ENCODE data around the gene KMT2C. TPM values are rescaled to one million over a fixed set of nuclear protein-coding genes. Genes with fewer than 3 reads are reported as not detected.
"Not testable (repeated sequence)": the region's sequence is repeated elsewhere in the genome, so short reads cannot be mapped to it uniquely, and the experiment has no call there.

KMT2C gene
- total RNA-seq, 1 donor from 2014 or later: 68.4 TPM

DNA sequence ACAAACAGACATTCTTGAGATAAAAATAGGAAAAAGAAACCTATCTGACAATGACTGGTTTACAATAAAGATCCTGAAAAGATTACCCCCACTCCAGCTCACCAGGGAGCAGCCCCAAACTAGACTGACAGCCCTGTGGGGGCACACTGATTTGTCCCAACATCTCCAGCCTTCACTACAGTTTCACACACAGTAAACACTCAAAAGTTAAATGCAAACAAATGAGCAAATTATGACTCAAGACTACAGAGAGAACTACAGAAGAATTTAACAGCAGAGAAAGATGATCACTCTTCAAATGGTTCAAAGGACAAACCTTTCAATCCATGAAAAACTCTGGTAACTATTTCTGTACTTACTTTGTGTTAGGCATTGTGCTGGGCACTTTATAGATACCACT is 176.2 kb downstream of the KMT2C start:
- H3K4me3 Mint-ChIP-seq; intact Hi-C loops (cut with micrococcal nuclease); H3K4me1 Mint-ChIP-seq; DNase-seq; H3K9me3 Mint-ChIP-seq; H3K27ac Mint-ChIP-seq; H3K27me3 Mint-ChIP-seq: not testable (repeated sequence)
- H3K36me3 Mint-ChIP-seq (ENCODE audit: low read depth): peaks cover 28% of the 10 kb centered on the region

DNA sequence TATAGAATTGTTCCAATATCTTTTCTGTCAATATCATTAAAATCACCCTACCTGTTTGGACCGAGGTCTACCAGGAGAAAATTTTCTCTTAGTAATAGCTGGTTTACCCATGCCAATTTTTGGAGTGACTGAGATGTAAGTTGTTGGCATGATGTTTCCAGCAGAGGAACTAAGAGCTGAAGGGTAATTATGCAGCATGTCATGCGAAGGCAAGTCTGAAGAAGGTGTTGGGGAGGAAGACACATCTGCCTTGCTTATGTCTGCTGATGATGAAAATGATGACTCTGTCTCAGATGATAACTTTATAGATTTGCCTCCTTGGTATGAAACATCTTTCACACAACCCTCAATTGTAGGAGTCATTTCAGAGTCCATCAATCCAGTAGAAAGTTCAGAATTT is 188.0 kb downstream of the KMT2C start:
- H3K4me1 Mint-ChIP-seq; H3K27me3 Mint-ChIP-seq; intact Hi-C loops (cut with micrococcal nuclease); H3K27ac Mint-ChIP-seq; H3K9me3 Mint-ChIP-seq; H3K4me3 Mint-ChIP-seq; DNase-seq: not testable (repeated sequence)
- peaks cover 42% of the 10 kb centered on the region for H3K36me3 Mint-ChIP-seq (ENCODE audit: low read depth)

DNA sequence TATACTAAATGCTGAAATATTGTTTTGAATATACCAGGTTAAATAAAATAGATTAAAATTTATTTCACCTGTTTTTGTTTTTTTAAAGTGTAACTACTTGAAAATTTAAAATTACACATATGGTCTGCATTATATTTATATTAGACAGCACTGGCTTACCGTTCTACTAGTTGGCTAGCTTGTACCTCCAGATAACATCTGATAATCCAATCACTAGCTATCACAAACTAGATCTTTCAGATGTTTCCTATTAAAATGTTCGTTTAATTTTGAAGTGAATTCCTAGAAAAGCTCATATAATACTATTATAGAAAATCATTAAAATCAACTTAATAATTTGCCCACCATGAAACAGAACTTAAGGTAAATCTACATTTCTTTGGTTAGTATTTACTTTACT is 190.4 kb downstream of the KMT2C start:
- H3K27ac Mint-ChIP-seq; H3K4me1 Mint-ChIP-seq; H3K27me3 Mint-ChIP-seq; intact Hi-C loops (cut with micrococcal nuclease); H3K4me3 Mint-ChIP-seq; DNase-seq; H3K9me3 Mint-ChIP-seq: not testable (repeated sequence)
- peaks cover 27% of the 10 kb centered on the region for H3K36me3 Mint-ChIP-seq (ENCODE audit: low read depth)

DNA sequence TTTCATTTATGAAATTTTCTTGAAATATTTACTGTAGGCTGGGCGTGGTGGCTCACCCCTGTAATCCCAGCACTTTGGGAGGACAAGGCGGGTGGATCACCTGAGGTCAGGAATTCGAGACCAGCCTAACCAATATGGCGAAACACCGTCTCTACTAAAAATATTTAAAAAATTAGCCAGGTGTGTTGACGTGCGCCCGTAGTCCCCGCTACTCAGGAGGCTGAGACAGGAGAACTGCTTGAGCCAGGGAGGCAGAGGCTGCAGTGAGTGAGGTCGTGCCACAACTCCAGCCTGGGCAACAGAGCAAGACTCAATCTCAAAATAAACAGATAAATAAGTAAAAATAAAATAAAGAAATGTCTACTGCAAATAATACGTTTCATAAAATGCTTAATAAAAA is 192.3 kb downstream of the KMT2C start:
- not testable (repeated sequence) for H3K27ac Mint-ChIP-seq
- intact Hi-C loops (cut with micrococcal nuclease): loop anchor here (5.0 kb wide), 1 partner anchor 429 kb away; no protein-coding TSS in a partner anchor

DNA sequence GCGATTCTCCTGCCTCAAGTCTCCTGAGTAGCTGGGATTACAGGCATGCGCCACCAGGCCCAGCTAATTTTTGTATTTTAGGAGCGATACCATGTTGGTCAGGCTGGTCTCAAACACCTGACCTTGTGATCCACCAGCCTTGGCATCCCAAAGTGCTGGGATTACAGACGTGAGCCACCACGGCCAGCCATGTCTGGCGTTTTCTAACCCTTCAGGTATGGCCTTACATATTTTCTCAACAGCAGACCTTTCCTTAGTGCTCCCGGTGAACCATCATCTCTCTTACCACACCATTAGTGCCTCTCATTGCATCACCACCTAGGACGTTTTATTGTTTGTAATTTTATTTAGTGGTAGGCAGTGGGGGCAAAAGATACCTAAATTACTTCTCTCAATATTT is 194.5 kb downstream of the KMT2C start:
- intact Hi-C loops (cut with micrococcal nuclease): loop anchor here (5.0 kb wide), 1 partner anchor 431 kb away; no protein-coding TSS in a partner anchor
- not testable (repeated sequence) for H3K27me3 Mint-ChIP-seq, DNase-seq, H3K4me3 Mint-ChIP-seq, H3K9me3 Mint-ChIP-seq, H3K27ac Mint-ChIP-seq, H3K4me1 Mint-ChIP-seq
- H3K36me3 Mint-ChIP-seq (ENCODE audit: low read depth): peaks cover 12% of the 10 kb centered on the region

More for the DNA sequence above, 192.3 kb downstream of the KMT2C start:
- not testable (repeated sequence) for H3K4me1 Mint-ChIP-seq, H3K27me3 Mint-ChIP-seq, H3K9me3 Mint-ChIP-seq, DNase-seq, H3K4me3 Mint-ChIP-seq
- peaks cover 17% of the 10 kb centered on the region for H3K36me3 Mint-ChIP-seq (ENCODE audit: low read depth)

DNA sequence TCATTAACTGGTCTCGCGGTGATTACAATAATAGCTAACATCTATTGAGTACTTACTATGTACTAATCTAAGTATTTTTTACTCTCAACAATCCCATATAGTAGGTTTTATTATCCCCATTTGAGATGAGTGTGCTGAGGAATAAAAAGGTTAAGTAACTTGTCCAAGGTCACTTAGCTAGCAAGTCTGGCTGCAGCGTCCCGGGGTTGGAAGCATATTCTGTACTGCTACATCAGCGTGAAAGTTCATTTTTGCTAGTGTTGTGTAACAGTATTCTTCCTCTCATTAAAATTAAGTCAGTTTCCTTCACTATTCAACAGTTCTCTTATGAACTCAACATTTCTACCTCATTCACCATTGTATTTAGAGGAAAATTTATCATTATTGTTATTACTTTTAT is 199.5 kb downstream of the KMT2C start:
- H3K4me1 Mint-ChIP-seq, H3K27me3 Mint-ChIP-seq: not testable (repeated sequence)
- peaks cover 22% of the 10 kb centered on the region for H3K36me3 Mint-ChIP-seq (ENCODE audit: low read depth)

DNA sequence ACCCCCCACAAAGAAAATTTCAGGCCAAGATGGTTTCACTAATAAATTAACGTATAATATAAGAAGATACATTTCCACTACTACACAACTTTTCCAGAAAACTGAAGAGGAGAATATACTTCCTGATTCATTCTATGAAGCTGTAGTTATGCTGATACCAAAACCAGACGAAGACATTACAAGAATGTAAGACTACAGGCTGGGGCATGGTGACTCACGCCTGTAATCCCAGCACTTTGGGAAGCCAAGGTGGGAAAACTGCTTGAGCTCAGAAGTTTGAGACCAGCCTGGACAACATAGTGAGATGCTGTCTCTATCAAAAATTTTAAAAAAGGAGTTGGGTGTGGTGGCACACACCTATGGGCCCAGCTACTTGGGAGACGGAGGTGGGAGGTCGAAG is 201.4 kb downstream of the KMT2C start:
- H3K36me3 Mint-ChIP-seq (ENCODE audit: low read depth): peaks cover 24% of the 10 kb centered on the region
- H3K4me3 Mint-ChIP-seq; H3K27me3 Mint-ChIP-seq; H3K9me3 Mint-ChIP-seq; H3K27ac Mint-ChIP-seq; H3K4me1 Mint-ChIP-seq; DNase-seq; intact Hi-C loops (cut with micrococcal nuclease): not testable (repeated sequence)

More for the DNA sequence above, 199.5 kb downstream of the KMT2C start:
- DNase-seq; intact Hi-C loops (cut with micrococcal nuclease); H3K27ac Mint-ChIP-seq; H3K9me3 Mint-ChIP-seq; H3K4me3 Mint-ChIP-seq: not testable (repeated sequence)

DNA sequence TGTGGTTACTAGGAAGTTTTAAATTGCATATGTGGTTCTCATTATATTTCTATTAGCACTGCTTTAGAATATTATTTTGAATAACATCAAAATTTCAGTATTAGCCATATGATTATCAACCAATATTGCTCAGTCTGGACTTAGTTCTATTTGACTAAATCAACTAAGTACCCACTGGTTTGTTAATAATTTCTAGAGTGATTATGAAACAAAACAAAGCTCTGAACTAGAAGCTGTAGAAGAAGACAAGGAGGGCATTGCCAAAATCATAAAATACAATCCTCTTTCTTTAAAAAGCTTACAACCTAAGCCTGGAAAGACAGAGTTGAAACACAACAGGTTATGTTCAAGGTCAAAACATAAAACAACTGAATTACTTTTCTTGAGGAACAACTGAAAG is 204.7 kb downstream of the KMT2C start:
- Mint-ChIP-seq H3K4me1 (no peaks in the 10 kb centered on the region), H3K36me3 (ENCODE audit: low read depth) (peaks cover 25% of the 10 kb centered on the region), H3K27me3 (no peaks in the 10 kb centered on the region), H3K27ac (no peak overlapping the region), H3K4me3 (no peak overlapping the region), H3K9me3 (no peaks in the 10 kb centered on the region)
- intact Hi-C loops (cut with micrococcal nuclease): no loop called here
- no peak for DNase-seq

DNA sequence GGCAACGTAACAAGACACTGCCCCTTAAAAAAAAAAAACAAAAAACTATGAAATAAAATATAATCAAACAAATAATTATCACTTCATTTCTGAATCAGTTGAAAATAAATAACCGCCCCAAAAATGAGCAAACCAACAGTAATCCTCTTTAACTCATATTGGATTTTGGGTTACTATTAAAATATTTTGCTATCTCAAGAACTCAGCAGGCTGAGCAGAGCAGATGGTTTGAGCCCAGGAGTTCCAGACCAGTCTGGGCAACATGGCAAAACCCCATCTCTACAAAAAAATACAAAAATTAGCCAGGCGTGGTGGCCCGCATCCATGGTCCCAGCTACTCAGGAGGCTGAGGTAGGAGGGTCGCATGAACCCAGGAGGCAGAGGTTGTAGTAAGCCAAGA is 216.2 kb downstream of the KMT2C start:
- H3K9me3 Mint-ChIP-seq; DNase-seq; H3K4me3 Mint-ChIP-seq; intact Hi-C loops (cut with micrococcal nuclease); H3K27ac Mint-ChIP-seq; H3K27me3 Mint-ChIP-seq; H3K4me1 Mint-ChIP-seq: not testable (repeated sequence)
- H3K36me3 Mint-ChIP-seq (ENCODE audit: low read depth): peaks cover 29% of the 10 kb centered on the region

DNA sequence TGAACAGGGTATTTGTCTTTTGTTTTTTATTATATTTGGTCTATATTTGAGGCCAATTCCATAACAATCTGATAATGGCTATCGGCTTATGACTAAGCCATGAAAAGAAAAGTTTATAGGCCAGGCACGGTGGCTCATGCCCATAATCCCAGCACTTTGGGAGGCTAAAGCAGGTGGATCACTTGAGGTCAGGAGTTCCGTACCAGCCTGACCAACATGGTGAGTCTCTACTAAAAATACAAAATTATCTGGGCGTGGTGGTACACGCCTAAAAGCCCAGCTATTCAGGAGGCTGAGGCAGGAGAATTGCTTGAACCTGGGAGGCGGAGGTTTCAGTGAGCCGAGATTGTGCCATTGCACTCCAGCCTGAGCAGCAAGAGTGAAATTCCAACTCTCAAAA is 227.0 kb downstream of the KMT2C start:
- H3K9me3 Mint-ChIP-seq; H3K27me3 Mint-ChIP-seq; DNase-seq; H3K4me3 Mint-ChIP-seq; H3K4me1 Mint-ChIP-seq; intact Hi-C loops (cut with micrococcal nuclease); H3K27ac Mint-ChIP-seq: not testable (repeated sequence)
- peaks cover 24% of the 10 kb centered on the region for H3K36me3 Mint-ChIP-seq (ENCODE audit: low read depth)

DNA sequence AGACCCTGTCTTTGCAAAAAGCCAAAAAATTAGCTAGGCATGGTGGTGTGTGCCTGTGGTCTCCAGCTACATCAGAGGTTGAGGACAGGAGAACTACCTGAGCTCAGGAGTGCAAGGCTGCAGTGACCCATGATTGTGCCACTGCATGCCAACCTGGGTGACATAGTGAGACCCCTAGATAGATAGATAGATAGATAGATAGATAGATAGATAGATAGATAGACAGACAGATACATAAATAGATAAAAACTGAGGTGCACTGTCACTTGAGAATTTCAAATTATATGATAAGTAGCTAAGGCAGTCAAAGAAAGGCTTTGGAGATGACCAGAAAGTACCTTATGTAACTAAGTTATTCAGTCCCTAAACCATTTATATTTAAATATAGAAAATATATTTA is 231.4 kb downstream of the KMT2C start:
- intact Hi-C loops (cut with micrococcal nuclease): not testable (repeated sequence)

DNA sequence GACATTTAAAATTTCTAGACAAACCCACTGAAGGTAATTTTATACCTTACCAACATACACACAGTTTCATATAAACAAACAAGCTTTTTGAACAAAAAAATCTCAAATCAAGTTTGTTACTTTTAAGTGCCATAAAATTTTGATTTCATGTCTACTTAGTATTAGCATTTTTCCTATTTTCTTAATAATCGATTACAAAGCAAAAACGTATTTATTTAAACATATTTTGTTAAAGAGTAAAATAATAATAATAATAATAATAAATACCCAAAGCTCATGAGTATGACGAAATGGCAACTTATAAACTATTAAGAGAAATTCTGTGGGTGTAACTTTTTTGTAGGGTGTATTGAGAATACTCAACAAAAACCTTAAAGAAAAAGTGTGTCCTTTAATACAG is 232.7 kb downstream of the KMT2C start:
- no peaks in the 10 kb centered on the region for H3K9me3 Mint-ChIP-seq
- H3K4me3 Mint-ChIP-seq: no peak overlapping the region
- H3K36me3 Mint-ChIP-seq (ENCODE audit: low read depth): peaks cover 24% of the 10 kb centered on the region
- no peaks in the 10 kb centered on the region for H3K4me1 Mint-ChIP-seq
- H3K27ac Mint-ChIP-seq: no peak overlapping the region
- intact Hi-C loops (cut with micrococcal nuclease): no loop called here
- H3K27me3 Mint-ChIP-seq: no peaks in the 10 kb centered on the region
- DNase-seq: no peak

More for the DNA sequence above, 231.4 kb downstream of the KMT2C start:
- not testable (repeated sequence) for H3K27ac Mint-ChIP-seq, H3K9me3 Mint-ChIP-seq, H3K4me3 Mint-ChIP-seq, DNase-seq, H3K4me1 Mint-ChIP-seq, H3K27me3 Mint-ChIP-seq
- peaks cover 16% of the 10 kb centered on the region for H3K36me3 Mint-ChIP-seq (ENCODE audit: low read depth)

DNA sequence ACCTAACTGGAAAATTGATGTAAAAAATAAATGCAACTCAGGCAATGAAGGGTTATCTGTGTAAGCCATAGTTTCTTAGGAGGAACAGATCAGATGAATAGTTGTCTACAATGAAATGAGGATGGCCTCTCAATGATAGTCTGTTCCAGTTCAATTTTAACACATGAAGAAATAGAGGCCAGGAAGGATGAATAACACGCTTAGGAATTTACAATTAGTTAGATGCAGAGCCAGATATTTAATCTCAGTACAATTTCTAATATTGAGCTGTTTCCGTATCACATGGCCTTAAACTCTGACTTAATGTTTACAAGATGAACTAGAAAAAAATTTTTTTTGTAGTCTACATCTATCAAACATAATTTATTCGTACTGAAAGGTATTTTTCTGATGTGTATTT is 233.7 kb downstream of the KMT2C start:
- Mint-ChIP-seq H3K27ac (no peak overlapping the region), H3K4me1 (no peaks in the 10 kb centered on the region), H3K36me3 (ENCODE audit: low read depth) (peaks cover 30% of the 10 kb centered on the region), H3K9me3 (no peaks in the 10 kb centered on the region), H3K27me3 (no peaks in the 10 kb centered on the region), H3K4me3 (no peak overlapping the region)
- intact Hi-C loops (cut with micrococcal nuclease): no loop called here
- no peak for DNase-seq

DNA sequence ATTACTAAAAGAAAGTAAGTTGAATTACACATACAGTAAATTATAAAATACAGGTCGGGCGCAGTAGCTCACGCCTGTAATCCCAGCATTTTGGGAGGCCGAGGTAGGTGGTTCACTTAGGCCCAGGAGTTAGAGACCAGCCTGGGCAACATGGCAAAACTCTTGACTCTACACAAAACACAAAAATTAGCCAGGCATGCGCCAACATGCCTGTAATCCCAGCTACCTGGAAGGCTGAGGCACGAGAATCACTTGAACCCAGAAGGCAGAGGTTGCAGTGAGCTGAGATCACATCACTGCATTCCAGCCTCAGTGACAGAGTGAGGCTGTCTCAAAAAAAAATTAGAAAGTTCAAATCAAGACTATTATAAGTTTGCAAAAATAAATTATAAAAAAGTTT is 235.4 kb downstream of the KMT2C start:
- Mint-ChIP-seq H3K4me3 (no peak overlapping the region), H3K27ac (no peak overlapping the region)

DNA sequence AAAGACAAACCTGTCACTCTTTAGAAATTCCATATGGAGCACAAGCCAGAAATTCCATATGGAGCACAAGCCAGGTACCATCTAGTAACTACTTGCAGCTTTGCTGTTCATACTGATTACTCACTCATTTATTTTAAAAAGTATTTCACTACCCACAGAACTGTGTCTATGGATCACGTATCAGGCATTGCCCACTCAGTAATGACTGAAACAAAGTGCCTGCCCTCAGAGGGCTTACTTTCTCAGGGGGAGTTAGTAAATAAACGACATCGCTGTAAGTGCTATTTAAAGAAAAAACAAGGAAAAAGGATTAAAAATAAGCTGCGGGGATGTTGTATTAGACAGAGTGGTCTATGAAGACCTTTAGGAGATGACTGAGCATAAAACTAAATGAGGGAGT is 239.4 kb downstream of the KMT2C start:
- H3K4me3 Mint-ChIP-seq: no peak overlapping the region
- intact Hi-C loops (cut with micrococcal nuclease): no loop called here
- no peak overlapping the region for H3K27ac Mint-ChIP-seq
- H3K4me1 Mint-ChIP-seq: no peaks in the 10 kb centered on the region
- DNase-seq: no peak
- peaks cover 42% of the 10 kb centered on the region for H3K36me3 Mint-ChIP-seq (ENCODE audit: low read depth)
- no peaks in the 10 kb centered on the region for H3K27me3 Mint-ChIP-seq
- no peaks in the 10 kb centered on the region for H3K9me3 Mint-ChIP-seq

More for the DNA sequence above, 235.4 kb downstream of the KMT2C start:
- no peaks in the 10 kb centered on the region for H3K4me1 Mint-ChIP-seq
- intact Hi-C loops (cut with micrococcal nuclease): no loop called here
- H3K9me3 Mint-ChIP-seq: no peaks in the 10 kb centered on the region
- H3K27me3 Mint-ChIP-seq: no peaks in the 10 kb centered on the region
- no peak for DNase-seq
- H3K36me3 Mint-ChIP-seq (ENCODE audit: low read depth): peaks cover 39% of the 10 kb centered on the region

Measured in activated CD4-positive, alpha-beta T cell treated with anti-CD3 and anti-CD28 coated beads, Interleukin-2, amount 10 ng/mL, durations not matched to agents 24 days and 14 days (primary cell).